ENCODE measurements around the gene MCCC2. TPM values are rescaled to one million over a fixed set of nuclear protein-coding genes. Genes with fewer than 3 reads are reported as not detected.
"Not testable (repeated sequence)": the region's sequence is repeated elsewhere in the genome, so short reads cannot be mapped to it uniquely, and the experiment has no call there.

Gene MCCC2
- total RNA-seq, 2 experiments from 2014 or later = 60.0 to 60.4 TPM

- intact Hi-C loops (cut with micrococcal nuclease) = no loop called here
- ATAC-seq = no peak
These were observed 46.4 kb downstream of the MCCC2 start for GRCh38 chr5:71633255-71634155.

GRCh38 chr5:71637133-71637532 is 50.0 kb downstream of the MCCC2 start:
- CTCF ChIA-PET = no interaction called here
- DNase-seq = no peak
- TF ChIP-seq CTCF (IDR thresholded peaks at IDR 0.05) = no peak
- H3K27me3 Mint-ChIP-seq = no peaks in the 10 kb centered on the region
- H3K4me3 Mint-ChIP-seq = no peak overlapping the region
- peaks cover 47% of the 10 kb centered on the region for H3K36me3 Mint-ChIP-seq (ENCODE audit: low read depth)
- intact Hi-C loops (cut with micrococcal nuclease) = no loop called here
- H3K27ac Mint-ChIP-seq = no peak overlapping the region
- H3K9me3 Mint-ChIP-seq = no peaks in the 10 kb centered on the region
- no peak for ATAC-seq
- POLR2A ChIA-PET = no interaction called here
- no peaks in the 10 kb centered on the region for H3K4me1 Mint-ChIP-seq (ENCODE audit: low read depth)

More at GRCh38 chr5:71633255-71634155, 46.4 kb downstream of the MCCC2 start:
- DNase-seq = no peak
- TF ChIP-seq CTCF (IDR thresholded peaks at IDR 0.05) = no peak
- H3K4me3 Mint-ChIP-seq = no peak overlapping the region
- peaks cover 2% of the 10 kb centered on the region for H3K4me1 Mint-ChIP-seq (ENCODE audit: low read depth)
- POLR2A ChIA-PET = no interaction called here
- no peaks in the 10 kb centered on the region for H3K9me3 Mint-ChIP-seq
- CTCF ChIA-PET = no interaction called here
- peaks cover 41% of the 10 kb centered on the region for H3K36me3 Mint-ChIP-seq (ENCODE audit: low read depth)
- H3K27ac Mint-ChIP-seq = no peak overlapping the region
- no peaks in the 10 kb centered on the region for H3K27me3 Mint-ChIP-seq

GRCh38 chr5:71640408-71640807 is 53.3 kb downstream of the MCCC2 start:
- H3K4me3 Mint-ChIP-seq = no peak overlapping the region
- peaks cover 28% of the 10 kb centered on the region for H3K36me3 Mint-ChIP-seq (ENCODE audit: low read depth)
- DNase-seq (no peak), ATAC-seq (no peak)
- no peak for TF ChIP-seq CTCF (IDR thresholded peaks at IDR 0.05)
- CTCF ChIA-PET = interaction anchor here (1.2 to 2.1 kb wide), 2 partner anchors 10 to 14 kb away, joined by 3 to 5 read pairs; no protein-coding TSS in a partner anchor
- H3K4me1 Mint-ChIP-seq (ENCODE audit: low read depth) = no peaks in the 10 kb centered on the region
- H3K9me3 Mint-ChIP-seq = no peaks in the 10 kb centered on the region
- no peaks in the 10 kb centered on the region for H3K27me3 Mint-ChIP-seq
- POLR2A ChIA-PET = no interaction called here
- H3K27ac Mint-ChIP-seq = no peak overlapping the region
- intact Hi-C loops (cut with micrococcal nuclease) = no loop called here

- ChIA-PET POLR2A (no interaction called here), CTCF (no interaction called here)
- Mint-ChIP-seq H3K4me3 (no peak overlapping the region), H3K4me1 (ENCODE audit: low read depth) (peaks cover 3% of the 10 kb centered on the region), H3K27ac (no peak overlapping the region), H3K27me3 (no peaks in the 10 kb centered on the region), H3K9me3 (no peaks in the 10 kb centered on the region), H3K36me3 (ENCODE audit: low read depth) (peaks cover 30% of the 10 kb centered on the region)
- ATAC-seq (no peak), DNase-seq (no peak)
- intact Hi-C loops (cut with micrococcal nuclease) = no loop called here
- TF ChIP-seq CTCF (IDR thresholded peaks at IDR 0.05) = no peak
These were observed 57.9 kb downstream of the MCCC2 start for GRCh38 chr5:71645030-71645429.

GRCh38 chr5:71650940-71651339 is 63.8 kb downstream of the MCCC2 start:
- intact Hi-C loops (cut with micrococcal nuclease); H3K9me3 Mint-ChIP-seq; DNase-seq; H3K4me3 Mint-ChIP-seq; CTCF ChIA-PET; H3K27ac Mint-ChIP-seq; ATAC-seq; POLR2A ChIA-PET; H3K27me3 Mint-ChIP-seq: not testable (repeated sequence)
- peaks cover 46% of the 10 kb centered on the region for H3K36me3 Mint-ChIP-seq (ENCODE audit: low read depth)
- peaks cover 21% of the 10 kb centered on the region for H3K4me1 Mint-ChIP-seq (ENCODE audit: low read depth)

Measured in activated CD8-positive, alpha-beta T cell treated with anti-CD3 and anti-CD28 coated beads for 36 hours (primary cell).